PC-9 (cell line): ENCODE results near the gene PPP1R1C. TPM values are rescaled to one million over a fixed set of nuclear protein-coding genes. Genes with fewer than 3 reads are reported as not detected.

Experiments
- BruUV-seq: library from RNA; stranded (reverse); fragments of 400-500 nt; replicated peaks from 2 replicates; lab custom pipeline; 2021; lab: Mats Ljungman, UMichigan
- CTCF ChIA-PET: fragments of 300-600 bp; sonication (Branson Sonifier 250); formaldehyde crosslinking; loops from one replicate; lab custom pipeline; 2022; ENCODE audit warnings: antibody characterized with exemption; lab: Charles Lee
- POLR2A ChIA-PET: fragments of 300-600 bp; sonication (Branson Sonifier 250); formaldehyde crosslinking; loops from one replicate; lab custom pipeline; 2022; ENCODE audit warnings: antibody characterized with exemption; ENCODE audit not compliant: unreplicated experiment; lab: Charles Lee
- DNase-seq, 2 experiments: peaks; one replicate each; pipeline versions ENCODE4 v3.0.0 to v3.0.0-alpha.2; 2015 to 2022; ENCODE audit warnings: mixed read lengths in 1 of 2
- H2AFZ ChIP-seq: fragments of 200-600 bp; sonication (generic); 2 replicates; pipeline ENCODE4 v1.8.1; 2017; ENCODE audit warnings: antibody characterized with exemption
- H3F3A ChIP-seq: fragments of 200-600 bp; sonication (generic); 2 replicates; pipeline ENCODE4 v1.8.1; 2017; ENCODE audit warnings: antibody characterized with exemption, mild to moderate bottlenecking, low read depth; ENCODE audit not compliant: insufficient read depth
- H3K27ac ChIP-seq: fragments of 200-600 bp; sonication (generic); 2 replicates; pipeline ENCODE4 v1.6.1; 2016; ENCODE audit warnings: mixed run types
- H3K27me3 ChIP-seq: fragments of 200-600 bp; sonication (generic); 2 replicates; pipeline ENCODE4 v1.6.1; 2016; ENCODE audit warnings: low read depth, mixed run types; ENCODE audit not compliant: insufficient read depth
- H3K36me3 ChIP-seq: fragments of 200-600 bp; sonication (generic); 2 replicates; pipeline ENCODE4 v1.6.1; 2016; ENCODE audit warnings: low read depth, mixed run types
- H3K4me1 ChIP-seq: fragments of 200-600 bp; sonication (generic); replicated peaks from 2 replicates; pipeline ENCODE4 v1.6.1; 2016; ENCODE audit warnings: mixed run types; ENCODE audit not compliant: insufficient read depth
- H3K4me2 ChIP-seq: fragments of 200-600 bp; sonication (generic); 2 replicates; pipeline ENCODE4 v1.6.1; 2017; ENCODE audit warnings: mixed run types
- H3K4me3 ChIP-seq: fragments of 200-600 bp; sonication (generic); 2 replicates; pipeline ENCODE4 v1.6.1; 2016; ENCODE audit warnings: mixed run types
- H3K79me2 ChIP-seq: fragments of 200-600 bp; sonication (generic); 2 replicates; pipeline ENCODE4 v1.6.1; 2017; ENCODE audit warnings: low read depth, mixed run types
- H3K9me2 ChIP-seq: fragments of 200-600 bp; sonication (generic); 2 replicates; pipeline ENCODE4 v1.8.1; 2017; ENCODE audit warnings: mild to moderate bottlenecking; ENCODE audit not compliant: insufficient read depth
- H3K9me3 ChIP-seq: fragments of 200-600 bp; sonication (generic); 2 replicates; pipeline ENCODE4 v1.8.1; 2016; ENCODE audit warnings: low read depth; ENCODE audit not compliant: insufficient read depth
- H4K20me1 ChIP-seq: fragments of 200-600 bp; sonication (generic); 2 replicates; pipeline ENCODE4 v1.8.1; 2017; ENCODE audit not compliant: insufficient read depth
- CTCF ChIP-seq: fragments of 200-600 bp; sonication (generic); conservative IDR thresholded peaks from 2 replicates; pipeline ENCODE4 v1.6.1; 2017; ENCODE audit warnings: mixed run types, antibody characterized with exemption, mild to moderate bottlenecking, moderate library complexity
- EZH2 ChIP-seq: fragments of 200-600 bp; sonication (generic); IDR thresholded peaks from 2 replicates; pipeline ENCODE4 v1.8.0; 2017; ENCODE audit warnings: antibody characterized with exemption, low read depth
- intact Hi-C: fragments of 100-400 bp; cut with micrococcal nuclease; formaldehyde crosslinking; loops from one replicate; pipeline ENCODE4 v1.10.0; 2022; ENCODE audit not compliant: unreplicated experiment
- total RNA-seq: library from RNA; stranded (reverse); gene quantifications from 2 replicates; pipeline ENCODE4 v1.2.3, GENCODE V29; 2021

PPP1R1C gene
- total RNA-seq, 1 experiment from 2014 or later: 27.5 TPM

GRCh38 chr2:181970160-181970794, 15.4 kb upstream of the PPP1R1C start:
- no peaks in the 10 kb centered on the region for H3K4me1 ChIP-seq
- no peak for DNase-seq
- H3K27ac ChIP-seq: no peak overlapping the region
- no peaks in the 10 kb centered on the region for H3K36me3 ChIP-seq
- no peaks in the 10 kb centered on the region for H3K79me2 ChIP-seq
- BruUV-seq: no TSS peak
- H3K27me3 ChIP-seq: no peaks in the 10 kb centered on the region
- H2AFZ ChIP-seq: no peak overlapping the region
- peaks cover 2% of the 10 kb centered on the region; the same call in 1 of the 2 replicates for H3K9me2 ChIP-seq
- H4K20me1 ChIP-seq: no peaks in the 10 kb centered on the region
- ChIA-PET POLR2A (no interaction called here), CTCF (no interaction called here)
- no peaks in the 10 kb centered on the region; the same call in 1 of the 2 replicates for H3K9me3 ChIP-seq
- intact Hi-C loops: no loop called here
- no peak overlapping the region for H3K4me3 ChIP-seq
- no peaks in the 10 kb centered on the region for H3F3A ChIP-seq
- TF ChIP-seq EZH2 (no peak), CTCF (no peak)
- H3K4me2 ChIP-seq: no peak overlapping the region

GRCh38 chr2:181971032-181971431, 14.6 kb upstream of the PPP1R1C start:
- Histone ChIP-seq H2AFZ (no peak overlapping the region), H3K27me3 (no peaks in the 10 kb centered on the region), H3K4me2 (no peak overlapping the region), H3K79me2 (no peaks in the 10 kb centered on the region), H3K27ac (no peak overlapping the region), H3F3A (no peaks in the 10 kb centered on the region), H3K4me3 (no peak overlapping the region), H3K4me1 (no peaks in the 10 kb centered on the region), H3K9me3 (no peaks in the 10 kb centered on the region; the same call in 1 of the 2 replicates), H3K9me2 (peaks cover 3% of the 10 kb centered on the region; the same call in 1 of the 2 replicates), H3K36me3 (no peaks in the 10 kb centered on the region), H4K20me1 (no peaks in the 10 kb centered on the region)
- CTCF ChIA-PET: no interaction called here
- no peak for DNase-seq
- intact Hi-C loops: no loop called here
- POLR2A ChIA-PET: no interaction called here
- TF ChIP-seq EZH2 (no peak), CTCF (no peak)
- no TSS peak for BruUV-seq

GRCh38 chr2:181972431-181973170, 13.1 kb upstream of the PPP1R1C start:
- Histone ChIP-seq H3K4me2 (no peak overlapping the region), H4K20me1 (no peaks in the 10 kb centered on the region), H3K4me1 (no peaks in the 10 kb centered on the region), H3K9me2 (peaks cover 3% of the 10 kb centered on the region; the same call in 1 of the 2 replicates), H3K27me3 (no peaks in the 10 kb centered on the region), H3K79me2 (no peaks in the 10 kb centered on the region), H3K36me3 (no peaks in the 10 kb centered on the region), H3K4me3 (no peak overlapping the region), H3K27ac (no peak overlapping the region), H3K9me3 (no peaks in the 10 kb centered on the region; the same call in 1 of the 2 replicates), H3F3A (no peaks in the 10 kb centered on the region), H2AFZ (peak overlapping the region; percentile 29; the same call in 1 of the 2 replicates)
- BruUV-seq: no TSS peak
- TF ChIP-seq EZH2: no peak
- no peak for TF ChIP-seq CTCF
- no peak for DNase-seq
- POLR2A ChIA-PET: interaction anchor here (0.6 kb wide), 1 partner anchor 49 kb away, joined by 6 read pairs; no protein-coding TSS in a partner anchor
- CTCF ChIA-PET: no interaction called here
- intact Hi-C loops: no loop called here
